ENCODE data around the gene CFAP141.
A peak's percentile ranks its signal among the peaks of the same experiment; 100 is the strongest.

CFAP141 gene

DNA sequence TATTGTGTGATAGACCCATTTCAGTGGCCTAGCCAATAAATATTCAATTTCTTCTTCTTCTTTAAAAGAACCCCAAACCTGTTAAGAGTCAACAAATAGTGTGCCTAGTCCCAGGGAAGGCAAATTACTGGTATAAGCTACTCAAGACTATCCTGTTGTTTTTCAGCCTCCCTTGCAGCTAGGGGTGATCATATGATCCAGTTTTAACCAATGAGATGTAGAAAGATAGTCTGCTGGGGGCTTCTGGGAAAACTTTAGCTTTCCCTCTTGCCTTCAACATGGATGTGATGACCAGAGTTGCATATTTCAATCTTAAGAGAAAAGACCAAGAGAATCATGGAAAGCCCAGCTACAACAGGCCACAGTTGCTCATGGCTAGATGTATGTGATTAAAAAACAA is 46.6 kb downstream of the CFAP141 start:
- peaks cover 95% of the 10 kb centered on the region for H3K36me3 ChIP-seq
- H3K27ac ChIP-seq, result no peak overlapping the region
- no peak overlapping the region for H3K4me3 ChIP-seq (ENCODE audit: low read depth, low read length)
- H3K9me3 ChIP-seq (ENCODE audit: severe bottlenecking), result no peaks in the 10 kb centered on the region
- no peaks in the 10 kb centered on the region for H3K27me3 ChIP-seq (ENCODE audit: insufficient read depth, low read depth, severe bottlenecking)
- no peak for TF ChIP-seq CTCF (IDR thresholded peaks at IDR 0.05; ENCODE audit: low read depth, low read length)
- DNase-seq, result no peak

DNA sequence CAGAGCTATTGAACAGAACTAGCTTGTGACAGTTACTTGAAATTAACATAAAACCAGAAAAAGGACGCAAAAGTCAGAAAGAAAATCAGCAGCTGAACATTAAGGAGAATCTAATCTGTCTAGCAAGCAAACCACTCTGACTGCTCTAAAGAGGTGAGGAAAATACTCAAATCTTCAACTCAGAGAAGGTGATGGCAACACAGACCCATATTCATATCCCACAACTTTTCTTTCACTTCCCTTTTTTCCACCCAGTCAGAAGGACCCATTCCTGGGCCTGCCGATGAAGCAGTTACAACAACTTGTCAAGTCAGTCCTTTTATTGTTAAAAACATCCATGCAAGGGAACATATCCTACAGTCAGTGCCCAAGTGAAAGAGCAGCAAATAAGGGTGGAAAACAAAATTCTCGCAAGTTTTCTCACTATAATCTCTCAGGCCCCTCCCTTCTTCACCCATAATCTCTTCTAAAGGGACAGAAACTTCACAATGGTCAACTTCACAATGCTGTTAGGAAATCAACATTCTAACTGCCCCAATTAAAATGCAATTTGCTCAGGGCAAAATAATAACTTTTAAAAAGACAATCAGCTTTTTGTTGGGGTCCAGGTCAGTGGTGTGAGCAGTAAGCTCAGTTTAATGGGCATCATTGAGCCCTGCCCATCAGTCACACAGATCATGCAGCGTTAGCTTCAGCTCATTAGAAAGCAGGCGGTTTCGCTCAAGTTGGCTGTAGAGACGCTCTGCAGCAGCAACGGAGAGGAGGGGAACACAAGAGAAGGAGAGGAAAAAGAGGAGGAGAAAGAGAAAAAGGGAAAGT is 47.6 kb downstream of the CFAP141 start:
- no peak for DNase-seq
- Histone ChIP-seq H3K27me3 (ENCODE audit: insufficient read depth, low read depth, severe bottlenecking) (no peaks in the 10 kb centered on the region), H3K27ac (no peak overlapping the region), H3K4me3 (ENCODE audit: low read depth, low read length) (no peak overlapping the region), H3K9me3 (ENCODE audit: severe bottlenecking) (no peaks in the 10 kb centered on the region), H3K36me3 (peaks cover 89% of the 10 kb centered on the region)
- no peak for TF ChIP-seq CTCF (IDR thresholded peaks at IDR 0.05; ENCODE audit: low read depth, low read length)

- no peak for DNase-seq
- no peak for TF ChIP-seq CTCF (IDR thresholded peaks at IDR 0.05; ENCODE audit: low read depth, low read length)
- no peaks in the 10 kb centered on the region for H3K9me3 ChIP-seq (ENCODE audit: severe bottlenecking)
- H3K36me3 ChIP-seq, result peaks cover 81% of the 10 kb centered on the region
- H3K27ac ChIP-seq, result no peak overlapping the region
- no peaks in the 10 kb centered on the region for H3K27me3 ChIP-seq (ENCODE audit: insufficient read depth, low read depth, severe bottlenecking)
- H3K4me3 ChIP-seq (ENCODE audit: low read depth, low read length), result no peak overlapping the region
Observed at GRCh38 chr1:154157520-154158306, 48.4 kb downstream of the CFAP141 start.

DNA sequence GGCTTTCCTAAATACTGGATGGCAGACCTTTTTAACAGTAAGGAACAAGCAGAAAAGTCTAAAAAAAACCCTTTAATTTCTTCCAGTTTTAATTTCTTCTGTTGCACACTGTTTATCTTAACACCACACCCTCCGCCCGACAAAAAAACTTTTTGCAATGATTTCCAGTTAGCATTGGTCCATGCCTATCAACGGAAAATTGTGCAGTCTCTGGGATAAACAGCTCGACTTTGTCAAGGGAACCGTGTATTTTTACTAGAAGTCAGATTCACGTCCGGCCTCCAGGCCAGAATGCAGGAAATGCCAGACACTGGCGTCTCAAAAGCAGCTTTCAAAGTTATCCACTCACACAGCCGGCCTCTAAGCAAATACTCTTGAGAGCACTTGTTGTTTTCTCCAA is 50.9 kb downstream of the CFAP141 start:
- H3K9me3 ChIP-seq (ENCODE audit: severe bottlenecking), result no peaks in the 10 kb centered on the region
- DNase-seq, result no peak
- peaks cover 59% of the 10 kb centered on the region for H3K36me3 ChIP-seq
- no peak overlapping the region for H3K27ac ChIP-seq
- TF ChIP-seq CTCF (IDR thresholded peaks at IDR 0.05; ENCODE audit: low read depth, low read length), result no peak
- no peaks in the 10 kb centered on the region for H3K27me3 ChIP-seq (ENCODE audit: insufficient read depth, low read depth, severe bottlenecking)
- H3K4me3 ChIP-seq (ENCODE audit: low read depth, low read length), result no peak overlapping the region

DNA sequence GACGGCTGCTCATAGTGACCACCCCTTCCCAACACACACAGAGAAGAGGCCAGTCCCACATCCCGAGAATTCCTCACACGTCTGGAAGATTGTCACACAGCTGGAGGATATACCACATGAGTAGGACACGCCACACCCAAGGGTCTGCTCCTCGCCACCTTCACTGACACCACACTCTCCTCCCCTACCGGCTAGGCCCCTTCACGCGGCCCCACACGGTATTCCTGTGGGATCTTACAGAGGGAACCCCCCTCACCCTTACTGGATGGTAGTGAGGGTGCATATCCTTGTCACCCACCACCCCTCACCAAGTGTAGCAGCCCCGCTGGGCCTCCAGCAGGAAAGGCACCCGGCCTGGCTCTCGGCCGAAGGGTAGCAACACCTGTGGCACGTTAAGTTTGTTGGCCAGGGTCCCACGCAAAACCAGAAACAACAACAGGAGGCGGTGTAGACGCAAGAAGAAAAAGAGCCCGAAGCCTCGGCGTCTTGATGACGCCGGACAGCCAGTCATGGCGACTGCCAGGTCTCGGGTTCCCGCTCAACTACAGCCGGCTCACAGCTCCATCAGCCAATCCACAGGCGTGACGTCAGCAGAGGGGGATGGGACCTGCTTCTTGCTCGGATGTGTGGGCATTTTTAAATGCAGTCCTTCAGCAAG is 51.5 kb downstream of the CFAP141 start, which contains the start of gene NUP210L:
Gene NUP210L (minus strand): TSS at position 540 of the 658 bp plus-strand sequence.
- H3K36me3 ChIP-seq, result peaks cover 55% of the 10 kb centered on the region
- DNase-seq, result peak; percentile 41
- H3K4me3 ChIP-seq (ENCODE audit: low read depth, low read length), result no peak within 1 kb of the TSS
- TF ChIP-seq CTCF (IDR thresholded peaks at IDR 0.05; ENCODE audit: low read depth, low read length), result no peak
- no peaks in the 10 kb centered on the region for H3K27me3 ChIP-seq (ENCODE audit: insufficient read depth, low read depth, severe bottlenecking)
- no peaks in the 10 kb centered on the region for H3K9me3 ChIP-seq (ENCODE audit: severe bottlenecking)
- H3K27ac ChIP-seq, result no peak within 1 kb of the TSS

Measured in WERI-Rb-1 (cell line).